Transverse colon (tissue), 3 donors: ENCODE data around the gene MYO5B.

Experiments
- CTCF ChIP-seq, 5 experiments: fragments of 200-600 bp in 3 of 5; fragments of 450-650 bp in 2 of 5; sonication (generic) in 3 of 5; IDR thresholded peaks; 1 replicate in 2 of 5; 2 replicates in 3 of 5; pipeline ENCODE4 v1.5.1; 2016 to 2017; ENCODE audit warnings: antibody characterized with exemption in 5 of 5, inconsistent platforms in 3 of 5, mild to moderate bottlenecking in 2 of 5, moderate library complexity in 1 of 5
- POLR2A ChIP-seq: fragments of 450-650 bp; IDR thresholded peaks from one replicate; pipeline ENCODE4 v1.6.1; 2016; ENCODE audit warnings: antibody characterized with exemption, mild to moderate bottlenecking, moderate library complexity

GRCh38 chr18:49847524-49847923, 347.4 kb downstream of the MYO5B start:
- TF ChIP-seq CTCF (IDR thresholded peaks at IDR 0.05) = no peak
- no peak for TF ChIP-seq POLR2A
